T-helper 2 cell treated with Interferon-gamma antibody and Interleukin-4, amounts not matched to agents 5 μg/mL and 100 μg/mL, for 36 hours (primary cell): ENCODE data around the gene MED31.
"Not testable (repeated sequence)": the region's sequence is repeated elsewhere in the genome, so short reads cannot be mapped to it uniquely, and the experiment has no call there.

ENCODE experiments used
- DNase-seq: peaks from one replicate; pipeline ENCODE4 v3.0.0; 2021; ENCODE audit warnings: low spot score
- H3K27ac Mint-ChIP-seq: one replicate; pipeline ENCODE4 v1.8.0; 2021; ENCODE audit warnings: mild to moderate bottlenecking, mixed read lengths
- H3K27me3 Mint-ChIP-seq: one replicate; pipeline ENCODE4 v1.8.0; 2021; ENCODE audit warnings: low read depth, mixed read lengths
- H3K36me3 Mint-ChIP-seq: one replicate; pipeline ENCODE4 v1.8.0; 2021; ENCODE audit warnings: low read depth, mixed read lengths
- H3K4me1 Mint-ChIP-seq: one replicate; pipeline ENCODE4 v1.8.0; 2021; ENCODE audit warnings: low read depth, mixed read lengths
- H3K4me3 Mint-ChIP-seq: one replicate; pipeline ENCODE4 v1.8.0; 2022; ENCODE audit warnings: mild to moderate bottlenecking, moderate library complexity, mixed read lengths
- H3K9me3 Mint-ChIP-seq: one replicate; pipeline ENCODE4 v1.8.0; 2021; ENCODE audit warnings: mixed read lengths

The MED31 gene

DNA sequence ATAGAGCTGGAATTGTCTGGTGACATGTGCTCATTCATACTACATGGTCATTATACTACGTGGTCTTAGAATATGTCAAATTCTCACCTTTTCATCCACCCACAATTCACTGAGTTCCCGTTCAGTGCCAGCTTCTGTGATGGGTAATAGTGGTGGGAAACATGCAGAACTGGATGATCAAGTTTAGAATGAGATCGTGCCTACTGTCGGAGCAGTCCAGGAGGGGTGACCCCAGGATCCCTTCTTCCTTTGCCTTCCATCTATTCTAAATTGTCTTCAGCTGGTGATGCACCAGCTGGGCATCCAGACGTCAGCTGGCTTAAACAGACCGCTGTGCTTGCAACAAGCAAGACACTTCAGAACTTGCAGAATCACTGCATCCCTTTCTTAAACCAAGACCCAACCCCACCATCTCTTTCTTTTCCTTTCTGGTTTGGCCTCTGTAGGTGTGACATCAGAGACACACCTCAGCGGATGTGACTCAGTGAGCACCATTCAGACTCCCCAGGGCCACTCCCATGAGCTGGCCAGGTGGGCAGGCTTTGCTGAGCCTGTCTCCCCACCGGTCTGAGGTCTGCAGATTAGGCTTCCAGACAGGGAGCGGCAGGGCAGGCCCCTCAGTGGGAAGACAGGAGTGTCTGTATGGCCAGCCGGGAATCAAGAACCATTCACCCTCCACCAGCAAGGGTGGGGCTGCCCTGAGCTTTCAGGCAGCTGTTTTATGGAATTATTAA lies 18.2 kb upstream of the MED31 start:
- peaks cover 8% of the 10 kb centered on the region for H3K27me3 Mint-ChIP-seq
- no peaks in the 10 kb centered on the region for H3K4me1 Mint-ChIP-seq

DNA sequence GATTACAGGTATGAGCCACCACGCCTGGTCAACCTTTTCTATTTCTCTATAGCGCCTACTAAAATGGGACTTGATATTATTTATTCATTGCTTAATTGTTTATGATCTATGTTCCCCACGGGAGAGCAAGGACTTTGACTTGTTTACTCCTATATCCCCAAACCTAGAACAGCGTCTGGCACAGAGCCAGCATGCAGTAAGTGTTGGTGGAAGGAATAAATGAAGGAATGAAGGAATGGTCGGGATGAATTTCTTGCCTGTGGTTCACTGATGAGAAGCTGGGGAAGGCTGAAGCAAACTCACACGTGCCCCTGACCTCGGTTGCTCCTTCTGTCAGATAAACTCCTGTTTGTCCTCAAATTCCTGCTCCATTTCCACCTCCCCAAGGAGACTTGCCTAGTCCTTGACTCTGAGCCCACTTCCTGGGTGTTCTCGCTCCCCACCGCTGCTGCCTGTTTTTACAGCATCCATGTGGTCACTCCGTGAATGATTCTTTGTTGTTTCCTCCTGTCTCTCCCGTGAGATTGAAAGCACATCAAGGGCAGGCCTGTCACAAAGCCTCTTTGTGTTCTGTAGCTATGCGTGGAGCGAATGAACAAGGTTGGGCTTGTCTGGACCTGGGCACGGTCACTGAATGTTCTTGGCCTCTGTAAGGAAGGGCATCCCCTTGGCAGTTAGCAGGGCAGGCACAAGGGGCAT lies 17.5 kb upstream of the MED31 start:
- DNase-seq, result no peak
- H3K9me3 Mint-ChIP-seq, result no peaks in the 10 kb centered on the region
- no peak overlapping the region for H3K27ac Mint-ChIP-seq
- peaks cover 8% of the 10 kb centered on the region for H3K27me3 Mint-ChIP-seq
- no peak overlapping the region for H3K4me3 Mint-ChIP-seq
- H3K4me1 Mint-ChIP-seq, result no peaks in the 10 kb centered on the region
- H3K36me3 Mint-ChIP-seq, result no peaks in the 10 kb centered on the region

More for the DNA sequence above, 18.2 kb upstream of the MED31 start:
- no peaks in the 10 kb centered on the region for H3K9me3 Mint-ChIP-seq
- no peak overlapping the region for H3K27ac Mint-ChIP-seq
- no peaks in the 10 kb centered on the region for H3K36me3 Mint-ChIP-seq
- H3K4me3 Mint-ChIP-seq, result no peak overlapping the region
- no peak for DNase-seq

DNA sequence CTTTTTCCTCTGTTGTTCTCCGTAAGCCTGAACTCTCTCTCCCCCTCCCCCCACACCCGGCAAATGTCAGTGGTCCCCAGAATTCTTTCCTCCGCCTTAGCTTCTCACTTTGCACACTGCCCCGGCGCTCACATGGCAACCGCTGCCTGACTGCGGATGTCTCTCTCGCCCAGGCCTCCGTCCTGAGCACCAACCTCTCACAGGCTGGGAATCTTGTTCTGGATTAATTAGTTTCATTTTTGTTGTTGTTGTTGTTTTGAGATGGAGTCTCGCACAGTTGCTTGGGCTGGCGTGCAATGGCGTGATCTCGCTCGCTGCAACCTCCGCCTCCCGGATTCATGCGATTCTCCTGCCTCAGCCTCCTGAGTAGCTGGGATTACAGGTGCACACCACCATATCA lies 16.8 kb upstream of the MED31 start:
- Mint-ChIP-seq H3K36me3 (no peaks in the 10 kb centered on the region), H3K4me1 (no peaks in the 10 kb centered on the region), H3K27ac (no peak overlapping the region), H3K4me3 (no peak overlapping the region), H3K9me3 (no peaks in the 10 kb centered on the region), H3K27me3 (peaks cover 8% of the 10 kb centered on the region)
- DNase-seq, result no peak

DNA sequence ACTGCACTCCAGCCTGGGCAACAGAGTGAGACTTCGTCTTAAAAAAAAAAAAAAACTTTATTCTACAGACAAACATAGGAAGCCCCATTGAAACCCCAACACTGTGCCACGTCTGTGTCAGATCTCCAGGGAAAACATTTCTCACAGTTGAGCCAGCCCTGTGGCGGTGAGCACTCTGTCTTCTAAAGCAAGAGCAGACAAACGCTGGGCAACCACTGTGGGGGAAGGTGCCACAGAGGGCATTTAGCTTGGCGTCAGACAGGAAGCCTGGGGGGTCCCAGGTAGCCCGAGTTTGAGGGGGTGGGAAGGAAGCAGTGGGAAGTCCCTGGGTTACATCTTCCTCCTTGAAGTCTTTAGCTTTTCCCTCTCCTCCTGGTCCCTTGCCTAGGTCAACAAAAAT lies 16.1 kb upstream of the MED31 start:
- Mint-ChIP-seq H3K27me3 (peaks cover 8% of the 10 kb centered on the region), H3K9me3 (no peaks in the 10 kb centered on the region), H3K27ac (no peak overlapping the region), H3K4me1 (no peaks in the 10 kb centered on the region), H3K36me3 (no peaks in the 10 kb centered on the region), H3K4me3 (no peak overlapping the region)
- DNase-seq, result no peak

DNA sequence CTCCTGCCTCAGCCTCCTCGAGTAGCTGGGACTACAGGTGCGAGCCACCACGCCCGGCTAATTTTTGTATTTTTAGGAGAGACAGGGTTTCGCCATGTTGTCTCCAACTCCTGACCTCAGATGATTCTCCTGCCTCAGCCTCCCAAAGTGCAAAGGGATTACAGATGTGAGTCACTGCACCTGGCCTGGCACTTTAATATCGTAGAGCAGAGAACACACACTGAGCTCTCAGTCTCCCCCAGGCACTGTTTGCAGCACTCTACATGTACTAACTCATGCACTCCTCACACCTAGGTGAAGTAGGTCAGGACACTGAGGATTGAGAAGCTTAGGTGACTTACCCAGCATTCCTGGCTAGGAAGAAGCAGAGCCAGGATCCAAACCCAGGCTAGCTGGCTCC lies 15.2 kb upstream of the MED31 start:
- Mint-ChIP-seq H3K36me3 (no peaks in the 10 kb centered on the region), H3K27me3 (peaks cover 14% of the 10 kb centered on the region), H3K27ac (no peak overlapping the region), H3K4me3 (no peak overlapping the region), H3K9me3 (no peaks in the 10 kb centered on the region), H3K4me1 (peaks cover 2% of the 10 kb centered on the region)
- DNase-seq, result no peak

DNA sequence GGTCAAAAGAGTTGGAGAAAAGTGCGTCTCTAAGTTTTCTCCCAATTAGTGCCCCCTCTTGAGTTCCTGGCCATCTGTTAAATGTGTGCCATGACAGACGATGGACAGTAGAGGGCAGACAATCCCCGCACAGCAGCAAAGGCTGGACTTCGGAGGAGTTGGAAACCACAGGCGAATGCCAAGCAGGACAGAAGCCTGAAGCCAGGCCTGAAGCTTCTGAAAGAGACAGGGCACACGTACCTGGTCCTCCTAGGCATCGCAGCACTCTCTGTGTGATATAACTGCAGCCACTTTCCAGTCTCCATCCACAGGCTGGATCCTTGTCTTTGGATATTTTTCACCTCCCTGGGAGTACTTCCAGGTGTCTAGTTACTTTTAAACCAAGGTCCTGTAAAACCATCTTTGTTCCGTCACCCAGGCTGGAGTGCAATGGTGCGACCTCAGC lies 14.7 kb upstream of the MED31 start:
- DNase-seq, result no peak
- no peak overlapping the region for H3K27ac Mint-ChIP-seq
- peaks cover 6% of the 10 kb centered on the region for H3K4me1 Mint-ChIP-seq
- H3K36me3 Mint-ChIP-seq, result no peaks in the 10 kb centered on the region
- H3K27me3 Mint-ChIP-seq, result peaks cover 18% of the 10 kb centered on the region
- no peaks in the 10 kb centered on the region for H3K9me3 Mint-ChIP-seq
- H3K4me3 Mint-ChIP-seq, result no peak overlapping the region

DNA sequence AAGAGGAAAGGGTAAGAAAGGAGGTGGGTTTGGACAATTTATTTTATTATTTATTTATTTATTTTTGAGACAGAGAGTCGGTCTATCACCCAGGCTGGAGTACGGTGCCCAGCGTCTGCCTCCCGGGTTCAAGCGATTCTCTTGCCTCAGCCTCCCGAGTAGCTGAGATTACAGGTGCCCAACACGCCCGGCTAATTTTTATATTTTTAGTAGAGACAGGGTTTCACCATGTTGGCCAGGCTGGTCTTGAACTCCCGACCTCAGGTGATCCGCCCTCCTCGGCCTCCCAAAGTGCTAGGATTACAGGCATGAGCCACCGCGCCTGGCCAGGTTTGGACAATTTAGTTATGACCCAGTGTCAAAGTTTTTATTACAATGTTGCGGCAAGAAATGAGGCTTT lies 11.8 kb upstream of the MED31 start:
- DNase-seq, H3K9me3 Mint-ChIP-seq, H3K36me3 Mint-ChIP-seq, H3K4me3 Mint-ChIP-seq, H3K27ac Mint-ChIP-seq: not testable (repeated sequence)
- peaks cover 21% of the 10 kb centered on the region for H3K4me1 Mint-ChIP-seq
- peaks cover 22% of the 10 kb centered on the region for H3K27me3 Mint-ChIP-seq

DNA sequence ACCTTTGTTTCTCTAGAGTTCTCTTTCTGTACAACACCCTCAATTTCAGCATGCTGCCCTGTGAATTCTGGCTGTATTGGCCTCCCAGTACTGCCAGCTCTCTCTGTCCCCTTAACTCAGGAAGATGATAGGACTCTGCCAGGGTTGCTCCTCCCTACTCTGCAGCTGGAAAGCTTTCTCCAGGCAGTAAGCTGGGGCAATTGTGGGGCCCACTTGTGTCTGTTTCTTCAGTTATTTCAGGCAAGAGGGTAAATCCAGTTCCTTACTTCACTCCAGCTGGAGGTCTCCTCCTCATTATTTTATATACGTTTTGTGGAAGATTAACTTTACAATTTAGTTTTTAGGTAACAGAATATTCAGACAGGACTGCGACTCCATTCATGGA lies 10.1 kb upstream of the MED31 start:
- Mint-ChIP-seq H3K27me3 (peaks cover 26% of the 10 kb centered on the region), H3K4me1 (peaks cover 30% of the 10 kb centered on the region), H3K36me3 (peaks cover 4% of the 10 kb centered on the region), H3K27ac (no peak overlapping the region), H3K9me3 (no peaks in the 10 kb centered on the region), H3K4me3 (peak overlapping the region; percentile 42)
- no peak for DNase-seq

DNA sequence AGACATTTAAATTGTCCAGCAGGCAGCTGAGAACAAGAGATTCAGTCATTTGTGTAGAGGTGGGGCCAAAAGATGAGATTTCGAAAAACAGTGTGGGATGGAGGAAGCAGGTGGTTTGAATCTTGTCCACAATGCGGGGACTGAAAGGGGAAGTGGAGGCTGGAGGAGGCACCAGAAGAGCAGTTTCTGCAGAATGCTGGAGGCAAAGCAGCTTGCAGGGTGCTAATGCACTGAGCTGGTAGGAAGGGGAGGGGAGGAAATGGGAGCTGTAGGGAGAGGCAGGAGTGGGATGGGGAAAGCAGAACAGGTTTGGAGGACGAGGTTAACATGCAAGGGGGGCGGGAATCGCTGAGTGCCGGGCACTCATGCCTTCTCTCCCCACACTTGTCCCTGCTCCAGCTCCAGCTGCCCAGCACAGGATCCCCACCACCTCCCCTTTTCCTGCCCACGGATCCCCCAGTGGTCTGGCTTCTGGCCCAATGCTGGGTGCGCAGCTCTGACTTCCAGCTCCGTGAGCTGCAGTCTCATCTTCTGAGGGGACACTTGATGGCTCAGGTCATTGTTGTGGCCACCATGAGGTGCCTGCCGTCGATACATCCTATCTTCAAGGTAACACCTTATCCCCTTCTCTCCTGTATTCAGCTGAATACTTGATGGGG lies 9.5 kb upstream of the MED31 start:
- H3K27ac Mint-ChIP-seq, result no peak overlapping the region
- peaks cover 4% of the 10 kb centered on the region for H3K36me3 Mint-ChIP-seq
- H3K27me3 Mint-ChIP-seq, result peaks cover 29% of the 10 kb centered on the region
- H3K4me3 Mint-ChIP-seq, result peak overlapping the region; percentile 42
- peaks cover 32% of the 10 kb centered on the region for H3K4me1 Mint-ChIP-seq
- peak; percentile 57 for DNase-seq
- H3K9me3 Mint-ChIP-seq, result no peaks in the 10 kb centered on the region

DNA sequence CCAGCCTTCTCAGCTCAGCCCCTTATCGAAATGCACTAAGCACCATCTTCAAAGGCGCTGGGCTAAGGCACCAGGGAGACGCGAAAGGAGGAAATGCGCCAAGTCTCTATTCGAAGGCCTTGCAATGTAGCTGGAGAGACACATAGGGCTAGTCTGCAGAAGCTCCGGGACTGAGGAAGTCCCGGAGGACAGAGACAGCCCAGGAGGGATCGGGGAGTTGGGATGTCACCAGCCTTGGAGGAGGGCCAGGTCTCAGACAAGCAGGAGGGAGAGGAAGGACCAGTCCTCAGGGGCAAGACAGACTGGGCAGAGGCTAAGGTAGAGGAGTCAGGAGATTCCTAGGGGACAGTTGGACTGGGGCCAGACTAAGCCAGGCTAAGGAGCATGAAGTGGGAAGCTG lies 8.7 kb upstream of the MED31 start:
- peaks cover 39% of the 10 kb centered on the region for H3K4me1 Mint-ChIP-seq
- H3K27ac Mint-ChIP-seq, result no peak overlapping the region
- no peak for DNase-seq
- no peaks in the 10 kb centered on the region for H3K9me3 Mint-ChIP-seq
- peaks cover 35% of the 10 kb centered on the region for H3K27me3 Mint-ChIP-seq
- H3K4me3 Mint-ChIP-seq, result peak overlapping the region; percentile 55
- H3K36me3 Mint-ChIP-seq, result peaks cover 4% of the 10 kb centered on the region

DNA sequence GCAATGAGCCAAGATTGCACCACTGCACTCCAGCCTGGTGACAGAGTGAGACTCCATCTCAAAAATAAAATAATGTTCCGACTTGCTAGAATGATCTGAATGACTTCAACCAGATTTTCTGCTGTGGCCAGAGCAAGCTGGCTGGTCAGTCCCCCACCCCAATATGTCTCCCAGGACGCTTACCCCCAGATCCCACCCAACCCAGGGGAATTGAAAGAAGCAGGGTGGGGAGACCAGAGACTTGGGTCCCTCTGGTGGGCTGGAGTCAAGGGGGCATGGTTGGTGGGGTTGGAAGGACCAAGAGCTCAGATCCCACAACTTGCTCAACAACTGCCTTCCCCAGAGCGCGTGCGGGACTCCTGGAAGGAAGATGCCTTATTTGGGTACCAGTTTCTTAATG lies 7.0 kb upstream of the MED31 start:
- H3K9me3 Mint-ChIP-seq, H3K27ac Mint-ChIP-seq, DNase-seq, H3K36me3 Mint-ChIP-seq: not testable (repeated sequence)
- Mint-ChIP-seq H3K4me1 (peaks cover 48% of the 10 kb centered on the region), H3K27me3 (peaks cover 43% of the 10 kb centered on the region), H3K4me3 (peak overlapping the region; percentile 34)

DNA sequence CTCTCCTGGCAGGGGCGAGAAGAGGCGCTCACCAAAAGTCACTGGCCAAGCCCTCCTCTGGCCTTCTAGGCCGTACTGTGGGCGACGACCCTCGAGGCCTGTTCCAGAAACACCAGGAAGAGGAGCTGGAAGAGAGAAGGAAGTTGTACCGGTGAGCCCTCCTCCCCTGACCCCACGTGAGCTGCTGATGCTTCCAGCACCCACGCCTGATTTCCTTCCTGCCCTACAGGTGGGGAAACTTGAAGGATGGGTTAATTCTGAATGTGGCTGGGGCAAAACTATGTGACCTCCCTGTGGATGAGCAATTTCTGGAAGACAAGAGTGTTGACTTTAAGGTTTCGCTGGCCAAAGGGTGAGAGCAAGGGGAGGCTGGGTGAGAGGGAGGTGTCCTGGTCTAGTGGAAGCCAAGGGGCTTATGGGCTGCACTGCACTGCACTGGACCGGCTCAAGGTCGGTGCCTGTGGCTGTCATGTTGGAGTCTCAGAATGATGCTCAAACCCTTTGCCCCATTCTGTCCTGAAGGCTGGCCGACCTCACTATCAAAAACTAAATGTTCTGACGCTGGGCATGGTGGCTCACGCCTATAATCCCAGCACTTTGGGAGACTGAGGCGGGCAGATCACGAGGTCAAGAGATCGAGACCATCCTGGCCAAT lies 6.4 kb upstream of the MED31 start:
- Mint-ChIP-seq H3K27me3 (peaks cover 45% of the 10 kb centered on the region), H3K27ac (no peak overlapping the region), H3K4me1 (peaks cover 55% of the 10 kb centered on the region), H3K4me3 (peak overlapping the region; percentile 90), H3K9me3 (no peaks in the 10 kb centered on the region), H3K36me3 (peaks cover 6% of the 10 kb centered on the region)
- DNase-seq, result no peak

DNA sequence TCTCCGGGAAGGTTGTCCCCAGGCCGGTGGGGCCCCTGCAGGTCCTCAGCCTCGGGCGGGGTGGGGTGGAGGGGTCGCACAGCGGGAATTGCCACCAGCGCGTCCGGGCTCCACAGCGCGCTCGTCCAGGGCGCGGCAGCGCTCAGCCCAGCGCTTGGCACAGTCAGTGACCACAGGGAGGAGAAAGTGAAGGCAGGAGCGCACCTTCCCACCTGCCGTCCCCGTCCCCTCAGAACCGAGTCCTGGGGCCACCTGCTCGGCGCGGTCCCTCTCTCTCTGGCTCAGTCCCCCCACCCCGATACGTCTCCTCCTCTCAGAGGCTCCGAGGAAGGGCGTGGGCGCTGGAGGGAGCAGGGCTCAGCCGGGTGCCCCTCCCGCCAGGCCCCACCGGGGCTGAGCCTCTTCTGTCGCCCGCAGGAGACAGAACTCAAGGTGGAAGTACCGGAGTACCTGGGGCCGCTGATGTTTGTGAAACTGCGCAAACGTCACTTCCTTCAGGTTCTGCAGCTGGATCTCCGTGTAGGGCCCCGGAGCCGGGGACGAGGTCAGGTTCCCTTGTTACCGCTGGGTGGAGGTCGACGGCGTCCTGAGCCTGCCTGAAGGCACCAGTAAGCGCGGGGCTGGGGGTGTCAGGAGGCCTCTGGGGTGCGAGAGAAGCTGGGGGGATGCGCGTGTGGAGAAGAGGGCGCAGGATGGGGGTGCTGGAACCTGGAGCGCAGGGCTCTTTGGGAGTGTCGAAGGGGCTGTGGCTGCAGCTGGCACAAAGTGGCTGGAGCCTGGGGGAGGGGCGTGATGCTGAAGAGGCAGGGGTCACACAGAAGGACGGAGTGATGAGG lies 5.6 kb upstream of the MED31 start:
- peaks cover 62% of the 10 kb centered on the region for H3K4me1 Mint-ChIP-seq
- H3K4me3 Mint-ChIP-seq, result peak overlapping the region; percentile 90
- H3K27me3 Mint-ChIP-seq, result peaks cover 46% of the 10 kb centered on the region
- not testable (repeated sequence) for H3K27ac Mint-ChIP-seq, H3K9me3 Mint-ChIP-seq, H3K36me3 Mint-ChIP-seq
- peak; percentile 39 for DNase-seq
